Sigmoid colon (tissue), 7 donors: ENCODE results near the gene CNGA2. TPM values are rescaled to one million over a fixed set of nuclear protein-coding genes. Genes with fewer than 3 reads are reported as not detected.

Source experiments
- DNase-seq: peaks from one replicate; pipeline ENCODE4 v3.0.0-alpha.2; 2019
- H3K27ac ChIP-seq, 4 donors: fragments of 200-600 bp; sonication (generic); one replicate each; pipeline ENCODE4 v1.5.1; 2016 to 2019; ENCODE audit warnings: mild to moderate bottlenecking in 1 of 4
- H3K27me3 ChIP-seq, 3 donors: fragments of 200-600 bp; sonication (generic); one replicate each; pipeline ENCODE4 v1.5.1; 2019; ENCODE audit warnings: mild to moderate bottlenecking in 1 of 3
- H3K36me3 ChIP-seq, 4 donors: fragments of 200-600 bp; sonication (generic); one replicate each; pipeline ENCODE4 v1.5.1; 2016 to 2019
- H3K4me1 ChIP-seq, 4 donors: fragments of 200-600 bp; sonication (generic); one replicate each; pipeline ENCODE4 v1.5.1; 2017 to 2019
- H3K4me3 ChIP-seq, 4 donors: fragments of 200-600 bp; sonication (generic); one replicate each; pipeline ENCODE4 v1.5.1; 2017 to 2019; ENCODE audit warnings: mild to moderate bottlenecking in 2 of 4, moderate library complexity in 1 of 4
- H3K9me3 ChIP-seq, 4 donors: fragments of 200-600 bp in 3 of 4; sonication (generic) in 3 of 4; one replicate each; pipeline versions ENCODE4 v1.5.1 to v1.6.1; 2013 to 2019
- EP300 ChIP-seq, 4 donors: sonication (generic); formaldehyde crosslinking; IDR thresholded peaks; one replicate each; pipeline ENCODE4 v1.6.1; 2017; ENCODE audit warnings: antibody characterized with exemption in 4 of 4
- POLR2A ChIP-seq, 2 donors: fragments of 450-650 bp; IDR thresholded peaks; one replicate each; pipeline ENCODE4 v1.6.1; 2016; ENCODE audit warnings: antibody characterized with exemption in 2 of 2, mild to moderate bottlenecking in 2 of 2, moderate library complexity in 2 of 2
- POLR2AphosphoS5 ChIP-seq, 4 donors: sonication (generic); formaldehyde crosslinking; IDR thresholded peaks; one replicate each; pipeline ENCODE4 v1.6.1; 2017; ENCODE audit warnings: antibody characterized with exemption in 4 of 4
- WGBS, 2 donors: extraction: QIAGEN DNeasy Blood & Tissue Kit; methylation state at CpG; one replicate each; pipeline ENCODE4 v1.1.7; 2013; 5-methylcytosine and 5-hydroxymethylcytosine counted together
- intact Hi-C: fragments of 100-400 bp; cut with DNase I; formaldehyde crosslinking; loops from one replicate; pipeline ENCODE4 v1.15.1; 2023
- polyA plus RNA-seq, 3 donors: library from polyadenylated mRNA; stranded (reverse); fragments of 200-250 nt; gene quantifications; one replicate each; pipeline ENCODE4 v1.2.3, GENCODE V29; 2013
- total RNA-seq, 4 donors: library from RNA; depleted of rRNA; stranded (reverse); fragments of >200 nt; gene quantifications; one replicate each; pipeline ENCODE4 v1.1.0, GENCODE V29; 2016
- TF ChIP-seq, protein P1 (sequence below), 4 experiments: fragments of 450-650 bp in 3 of 4; fragments of 200-600 bp in 1 of 4; IDR thresholded peaks; one replicate each; pipeline ENCODE4 v1.5.1; 2016 to 2019; ENCODE audit warnings: antibody characterized with exemption in 4 of 4, mild to moderate bottlenecking in 3 of 4, moderate library complexity in 2 of 4
- donor health status: healthy with polysubstance abuse.
- donor health status: Bipolar disorder and iron deficiency.
- donor health status: healthy.

CNGA2 gene
- total and polyA plus RNA-seq, 7 donors: under 0.01 TPM; not detected in 6

DNA sequence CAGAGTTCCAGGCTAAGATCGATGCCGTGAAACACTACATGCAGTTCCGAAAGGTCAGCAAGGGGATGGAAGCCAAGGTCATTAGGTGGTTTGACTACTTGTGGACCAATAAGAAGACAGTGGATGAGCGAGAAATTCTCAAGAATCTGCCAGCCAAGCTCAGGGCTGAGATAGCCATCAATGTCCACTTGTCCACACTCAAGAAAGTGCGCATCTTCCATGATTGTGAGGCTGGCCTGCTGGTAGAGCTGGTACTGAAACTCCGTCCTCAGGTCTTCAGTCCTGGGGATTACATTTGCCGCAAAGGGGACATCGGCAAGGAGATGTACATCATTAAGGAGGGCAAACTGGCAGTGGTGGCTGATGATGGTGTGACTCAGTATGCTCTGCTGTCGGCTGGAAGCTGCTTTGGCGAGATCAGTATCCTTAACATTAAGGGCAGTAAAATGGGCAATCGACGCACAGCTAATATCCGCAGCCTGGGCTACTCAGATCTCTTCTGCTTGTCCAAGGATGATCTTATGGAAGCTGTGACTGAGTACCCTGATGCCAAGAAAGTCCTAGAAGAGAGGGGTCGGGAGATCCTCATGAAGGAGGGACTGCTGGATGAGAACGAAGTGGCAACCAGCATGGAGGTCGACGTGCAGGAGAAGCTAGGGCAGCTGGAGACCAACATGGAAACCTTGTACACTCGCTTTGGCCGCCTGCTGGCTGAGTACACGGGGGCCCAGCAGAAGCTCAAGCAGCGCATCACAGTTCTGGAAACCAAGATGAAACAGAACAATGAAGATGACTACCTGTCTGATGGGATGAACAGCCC lies 9.3 kb downstream of the CNGA2 start:
- intact Hi-C loops: no loop called here
- no peak for TF ChIP-seq POLR2AphosphoS5 (IDR thresholded peaks at IDR 0.05)
- TF ChIP-seq, protein P1, sequence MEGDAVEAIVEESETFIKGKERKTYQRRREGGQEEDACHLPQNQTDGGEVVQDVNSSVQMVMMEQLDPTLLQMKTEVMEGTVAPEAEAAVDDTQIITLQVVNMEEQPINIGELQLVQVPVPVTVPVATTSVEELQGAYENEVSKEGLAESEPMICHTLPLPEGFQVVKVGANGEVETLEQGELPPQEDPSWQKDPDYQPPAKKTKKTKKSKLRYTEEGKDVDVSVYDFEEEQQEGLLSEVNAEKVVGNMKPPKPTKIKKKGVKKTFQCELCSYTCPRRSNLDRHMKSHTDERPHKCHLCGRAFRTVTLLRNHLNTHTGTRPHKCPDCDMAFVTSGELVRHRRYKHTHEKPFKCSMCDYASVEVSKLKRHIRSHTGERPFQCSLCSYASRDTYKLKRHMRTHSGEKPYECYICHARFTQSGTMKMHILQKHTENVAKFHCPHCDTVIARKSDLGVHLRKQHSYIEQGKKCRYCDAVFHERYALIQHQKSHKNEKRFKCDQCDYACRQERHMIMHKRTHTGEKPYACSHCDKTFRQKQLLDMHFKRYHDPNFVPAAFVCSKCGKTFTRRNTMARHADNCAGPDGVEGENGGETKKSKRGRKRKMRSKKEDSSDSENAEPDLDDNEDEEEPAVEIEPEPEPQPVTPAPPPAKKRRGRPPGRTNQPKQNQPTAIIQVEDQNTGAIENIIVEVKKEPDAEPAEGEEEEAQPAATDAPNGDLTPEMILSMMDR (IDR thresholded peaks at IDR 0.05): no peak
- no peak for TF ChIP-seq EP300 (IDR thresholded peaks at IDR 0.05)
- TF ChIP-seq POLR2A (IDR thresholded peaks at IDR 0.05): no peak
- Histone ChIP-seq H3K36me3 (no peaks in the 10 kb centered on the region), H3K27ac (no peak overlapping the region), H3K9me3 (no peaks in the 10 kb centered on the region), H3K4me3 (no peak overlapping the region), H3K4me1 (no peaks in the 10 kb centered on the region), H3K27me3 (no peaks in the 10 kb centered on the region)
- WGBS, 2 donors: 92 to 94% methylated on average over 21 of the region's 21 CpGs
- peak; percentile 30 for DNase-seq

DNA sequence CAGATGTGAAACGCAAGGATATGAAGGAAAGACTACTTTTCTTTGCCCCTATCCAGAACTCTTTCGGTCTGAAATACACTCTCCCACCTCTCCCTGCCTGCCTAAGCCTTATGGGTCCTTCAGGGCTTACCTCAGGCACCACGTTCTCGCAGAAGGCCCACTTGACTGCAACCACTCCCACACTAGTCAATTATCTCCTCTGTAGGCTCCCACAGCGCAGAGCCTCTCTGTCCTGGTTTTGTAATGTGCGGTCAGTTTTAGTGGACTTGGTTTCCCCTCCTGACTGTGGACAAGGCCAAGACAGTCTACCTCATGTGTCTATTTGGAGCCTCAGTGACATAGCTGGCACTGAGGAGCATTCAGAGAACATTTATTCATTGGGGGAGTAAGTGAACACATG lies 11.1 kb downstream of the CNGA2 start:
- Histone ChIP-seq H3K36me3 (no peaks in the 10 kb centered on the region), H3K9me3 (no peaks in the 10 kb centered on the region), H3K4me1 (no peaks in the 10 kb centered on the region), H3K27ac (no peak overlapping the region), H3K27me3 (peaks cover 0 to 3% (median 0%) of the 10 kb centered on the region in 3 donors), H3K4me3 (no peak overlapping the region)
- TF ChIP-seq POLR2A (IDR thresholded peaks at IDR 0.05) (no peak), POLR2AphosphoS5 (IDR thresholded peaks at IDR 0.05) (no peak), EP300 (IDR thresholded peaks at IDR 0.05) (no peak)
- TF ChIP-seq, protein P1 (IDR thresholded peaks at IDR 0.05): no peak
- DNase-seq: no peak
- 82 to 92% methylated on average over 6 of the region's 6 CpGs for WGBS, 2 donors
- intact Hi-C loops: no loop called here

DNA sequence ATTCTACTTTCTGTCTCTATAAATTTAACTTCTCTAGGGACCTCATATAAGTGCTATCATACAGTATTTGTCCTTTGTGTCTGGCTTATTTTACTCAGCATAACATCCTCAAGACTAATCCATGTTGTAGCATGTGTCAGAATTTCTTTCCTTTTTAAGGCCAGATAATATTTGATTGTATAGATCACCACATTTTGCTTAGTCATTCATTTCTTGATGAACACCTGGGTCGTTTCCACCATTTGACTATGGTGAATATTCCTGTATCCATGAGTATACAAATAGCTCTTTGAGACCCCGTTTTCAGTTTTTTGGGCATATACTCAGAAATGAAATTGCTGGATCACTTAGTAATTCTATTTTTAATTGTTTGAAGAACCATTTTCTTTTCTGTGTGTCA lies 12.0 kb downstream of the CNGA2 start:
- no peak overlapping the region for H3K27ac ChIP-seq
- intact Hi-C loops: no loop called here
- no peaks in the 10 kb centered on the region for H3K9me3 ChIP-seq
- no peaks in the 10 kb centered on the region for H3K4me1 ChIP-seq
- WGBS, 2 donors: 48 to 67% methylated on average over 2 of the region's 2 CpGs
- H3K4me3 ChIP-seq: no peak overlapping the region
- no peak for TF ChIP-seq POLR2AphosphoS5 (IDR thresholded peaks at IDR 0.05)
- H3K36me3 ChIP-seq: no peaks in the 10 kb centered on the region
- no peak for DNase-seq
- peaks cover 0 to 3% (median 0%) of the 10 kb centered on the region in 3 donors for H3K27me3 ChIP-seq

DNA sequence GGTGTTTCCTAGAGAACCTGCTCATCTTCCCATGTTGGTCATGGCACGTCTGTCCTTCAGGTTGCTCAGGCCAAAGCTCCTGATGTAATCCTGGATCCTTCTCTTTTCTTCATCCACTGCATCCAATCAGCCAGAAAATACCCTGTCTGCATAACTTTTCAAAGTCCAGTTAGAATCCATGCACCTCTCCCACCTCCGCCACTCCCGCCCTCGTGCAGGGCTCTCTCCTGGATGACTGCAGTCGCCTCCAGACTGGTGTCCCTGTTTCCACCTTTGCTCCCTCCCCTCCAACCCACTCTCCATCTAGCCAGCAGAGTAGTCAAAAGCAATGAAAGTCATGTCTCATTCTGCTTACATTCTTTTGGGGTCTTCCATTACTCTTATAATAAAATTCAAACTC lies 16.0 kb downstream of the CNGA2 start:
- no peak overlapping the region for H3K4me3 ChIP-seq
- no peak overlapping the region for H3K27ac ChIP-seq
- WGBS, 2 donors: 86 to 93% methylated on average over 5 of the region's 5 CpGs
- TF ChIP-seq, protein P1 (IDR thresholded peaks at IDR 0.05): no peak
- TF ChIP-seq POLR2A (IDR thresholded peaks at IDR 0.05) (no peak), POLR2AphosphoS5 (IDR thresholded peaks at IDR 0.05) (no peak), EP300 (IDR thresholded peaks at IDR 0.05) (no peak)
- H3K4me1 ChIP-seq: no peaks in the 10 kb centered on the region
- H3K36me3 ChIP-seq: no peaks in the 10 kb centered on the region
- no peak for DNase-seq
- no peaks in the 10 kb centered on the region for H3K9me3 ChIP-seq
- intact Hi-C loops: no loop called here
- H3K27me3 ChIP-seq: peaks cover 0 to 3% (median 0%) of the 10 kb centered on the region in 3 donors

DNA sequence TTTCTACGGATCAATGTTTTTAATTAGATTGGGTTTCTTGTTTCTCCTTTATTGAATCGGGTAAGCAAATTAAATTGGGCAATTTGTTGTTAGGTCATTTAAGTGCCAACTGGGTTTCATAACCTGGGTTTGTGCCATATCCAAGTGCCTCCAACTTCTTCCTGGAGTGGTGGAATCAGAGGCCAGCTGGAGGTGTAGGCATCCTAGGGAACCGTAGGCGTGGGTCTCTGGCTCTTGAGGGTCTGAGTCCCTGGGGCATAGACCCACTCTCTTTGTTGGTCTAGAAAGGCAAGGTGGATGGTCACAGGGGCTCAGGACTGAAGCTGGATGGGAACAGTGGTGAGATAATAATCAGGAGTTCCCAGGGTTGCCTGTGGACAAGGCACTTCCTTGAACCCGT lies 18.3 kb downstream of the CNGA2 start:
- no peak for DNase-seq
- H3K4me3 ChIP-seq: no peak overlapping the region
- 49 to 71% methylated on average over 5 of the region's 5 CpGs for WGBS, 2 donors
- peaks cover 0 to 3% (median 0%) of the 10 kb centered on the region in 3 donors for H3K27me3 ChIP-seq
- intact Hi-C loops: no loop called here
- H3K36me3 ChIP-seq: no peaks in the 10 kb centered on the region
- H3K4me1 ChIP-seq: no peaks in the 10 kb centered on the region
- H3K9me3 ChIP-seq: no peaks in the 10 kb centered on the region
- no peak overlapping the region for H3K27ac ChIP-seq
- TF ChIP-seq POLR2AphosphoS5 (IDR thresholded peaks at IDR 0.05) (no peak), EP300 (IDR thresholded peaks at IDR 0.05) (no peak), POLR2A (IDR thresholded peaks at IDR 0.05) (no peak)
- TF ChIP-seq, protein P1 (IDR thresholded peaks at IDR 0.05): no peak
